MG63 (cell line): ENCODE measurements around the gene BCAR3. TPM values are rescaled to one million over a fixed set of nuclear protein-coding genes. Genes with fewer than 3 reads are reported as not detected.
"Not testable (repeated sequence)": the region's sequence is repeated elsewhere in the genome, so short reads cannot be mapped to it uniquely, and the experiment has no call there.

Experiments
- DNase-seq: peaks from one replicate; pipeline ENCODE4 v3.0.0-alpha.2; 2020
- H3K27me3 ChIP-seq: fragments of 250-450 bp; sonication (Bioruptor Pico); 2 replicates; pipeline ENCODE4 v1.5.1; 2020; ENCODE audit warnings: mild to moderate bottlenecking, moderate library complexity
- H3K36me3 ChIP-seq: fragments of 250-450 bp; sonication (Bioruptor Pico); 2 replicates; pipeline ENCODE4 v1.5.1; 2020; ENCODE audit warnings: mild to moderate bottlenecking, moderate library complexity
- H3K4me3 ChIP-seq: fragments of 250-450 bp; sonication (Bioruptor Pico); 2 replicates; pipeline ENCODE4 v1.5.1; 2020; ENCODE audit warnings: mild to moderate bottlenecking, moderate library complexity
- H3K9me3 ChIP-seq: fragments of 250-450 bp; sonication (Bioruptor Pico); 2 replicates; pipeline ENCODE4 v1.5.1; 2020; ENCODE audit warnings: mild to moderate bottlenecking, moderate library complexity
- total RNA-seq: library from RNA; depleted of rRNA; stranded (reverse); fragments of >200 nt; shearing (Covaris generic); gene quantifications from 2 replicates; pipeline ENCODE4 v1.2.3, GENCODE V29; 2014; ENCODE audit warnings: low replicate concordance

The BCAR3 gene
- total RNA-seq, 1 experiment from 2014 or later: 26.0 TPM

DNA sequence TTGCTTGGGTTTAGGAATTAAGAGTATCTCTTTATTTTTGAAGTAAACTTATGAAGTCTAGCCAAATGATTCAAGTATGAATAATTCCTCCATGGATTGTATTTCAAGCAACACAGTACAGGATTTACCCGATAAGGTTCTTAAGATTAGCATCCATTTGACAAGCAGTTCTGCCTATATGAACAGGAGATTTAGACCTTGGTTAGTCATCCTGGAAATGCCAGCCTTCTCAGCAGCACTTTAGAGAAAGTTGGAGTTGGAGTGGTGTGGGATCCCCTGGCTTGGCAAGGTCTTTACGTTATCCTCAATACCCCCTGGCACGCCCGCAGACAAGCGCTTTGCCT is 1.6 kb downstream of the BCAR3 start:
- DNase-seq: peak; percentile 73
- peak overlapping the region; percentile 70 for H3K4me3 ChIP-seq
- H3K27me3 ChIP-seq: no peaks in the 10 kb centered on the region
- no peaks in the 10 kb centered on the region for H3K9me3 ChIP-seq
- peaks cover 20% of the 10 kb centered on the region for H3K36me3 ChIP-seq

DNA sequence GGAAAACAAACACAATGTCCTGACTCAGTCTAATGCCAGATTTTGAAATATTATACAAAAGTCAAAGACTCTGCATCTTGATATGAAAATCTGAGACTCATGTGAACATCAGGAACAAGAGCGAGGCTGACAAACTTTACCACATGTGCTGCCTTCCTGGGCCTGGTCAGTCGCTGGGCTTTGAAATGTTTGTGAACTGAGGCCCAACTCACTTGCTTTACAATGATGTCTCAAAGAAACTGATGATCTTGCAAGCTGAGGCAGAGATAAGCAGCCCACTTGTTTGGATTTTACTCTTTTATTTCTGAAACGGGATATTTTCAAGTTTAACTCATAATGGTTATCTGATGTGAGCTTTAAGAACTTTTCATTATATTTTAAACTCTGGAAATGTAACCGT is 2.1 kb downstream of the BCAR3 start:
- no peaks in the 10 kb centered on the region for H3K27me3 ChIP-seq
- no peak for DNase-seq
- peaks cover 24% of the 10 kb centered on the region for H3K36me3 ChIP-seq
- H3K4me3 ChIP-seq: peak overlapping the region; percentile 70
- H3K9me3 ChIP-seq: no peaks in the 10 kb centered on the region

DNA sequence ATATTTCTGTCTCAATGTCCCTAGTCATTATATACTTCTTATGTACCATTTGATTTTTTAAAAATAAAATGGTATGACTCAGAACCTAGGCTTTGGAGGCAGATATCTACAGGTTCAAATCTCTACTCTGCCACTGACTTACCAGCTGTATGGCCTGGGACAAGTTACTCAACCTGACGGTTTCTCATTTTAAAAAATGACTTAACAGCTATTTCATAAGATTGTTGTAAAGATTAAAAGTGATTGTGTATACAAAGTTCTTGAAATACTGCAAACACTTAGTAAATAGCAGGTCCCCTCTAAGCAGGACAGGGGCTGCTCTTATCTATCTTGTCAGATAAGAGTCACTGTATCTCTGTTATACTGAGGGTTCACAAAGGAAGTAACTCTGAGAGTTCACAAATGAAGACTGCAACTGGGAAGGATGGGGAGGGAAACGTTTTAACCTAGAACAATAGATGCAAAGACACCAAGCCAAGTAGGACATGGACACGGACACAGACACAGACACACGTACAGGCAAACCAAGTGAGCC is 2.6 kb downstream of the BCAR3 start:
- H3K9me3 ChIP-seq: no peaks in the 10 kb centered on the region
- peaks cover 29% of the 10 kb centered on the region for H3K36me3 ChIP-seq
- H3K27me3 ChIP-seq: no peaks in the 10 kb centered on the region
- no peak for DNase-seq
- no peak overlapping the region for H3K4me3 ChIP-seq

DNA sequence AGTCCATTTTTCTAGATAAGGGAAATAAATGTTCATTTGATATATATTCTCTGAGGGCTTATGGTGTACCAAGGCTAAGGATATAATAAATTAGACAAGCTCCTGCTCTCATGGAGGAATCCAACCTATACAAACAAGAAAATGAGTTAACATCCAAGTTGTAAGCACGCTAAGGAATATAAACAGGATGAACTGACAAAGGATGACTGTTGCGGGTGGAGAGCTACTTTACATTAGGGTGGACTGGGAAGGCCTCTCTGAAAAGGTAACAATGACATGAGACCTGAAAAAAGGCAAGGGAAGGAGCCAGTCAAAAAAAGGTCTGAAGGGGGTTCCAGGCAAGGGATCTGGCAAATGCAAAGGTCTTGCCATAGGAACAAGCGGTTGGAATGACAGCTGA is 3.1 kb downstream of the BCAR3 start:
- Histone ChIP-seq H3K36me3 (peaks cover 35% of the 10 kb centered on the region), H3K4me3 (no peak overlapping the region), H3K27me3 (no peaks in the 10 kb centered on the region), H3K9me3 (no peaks in the 10 kb centered on the region)
- DNase-seq: no peak

DNA sequence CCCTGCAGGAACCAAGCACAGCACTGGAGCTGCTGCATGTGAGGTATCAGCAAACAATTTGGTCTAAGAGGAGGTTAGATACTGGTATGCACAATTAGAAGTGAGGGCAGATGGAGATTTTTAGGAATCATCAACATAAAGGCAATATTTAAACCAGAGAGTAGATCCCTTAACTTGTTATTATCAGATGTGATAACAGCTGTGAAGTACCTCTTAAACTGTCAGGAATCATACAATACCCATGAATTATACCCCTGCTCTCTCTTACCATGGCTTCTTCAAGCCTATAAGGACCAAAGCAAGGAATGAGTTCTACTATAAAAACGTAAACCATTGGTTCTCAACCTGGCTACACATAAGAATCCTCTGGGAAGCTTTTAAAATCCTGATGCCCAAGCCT is 3.9 kb downstream of the BCAR3 start:
- Histone ChIP-seq H3K9me3 (no peaks in the 10 kb centered on the region), H3K27me3 (no peaks in the 10 kb centered on the region), H3K36me3 (peaks cover 42% of the 10 kb centered on the region), H3K4me3 (no peak overlapping the region)
- DNase-seq: no peak

DNA sequence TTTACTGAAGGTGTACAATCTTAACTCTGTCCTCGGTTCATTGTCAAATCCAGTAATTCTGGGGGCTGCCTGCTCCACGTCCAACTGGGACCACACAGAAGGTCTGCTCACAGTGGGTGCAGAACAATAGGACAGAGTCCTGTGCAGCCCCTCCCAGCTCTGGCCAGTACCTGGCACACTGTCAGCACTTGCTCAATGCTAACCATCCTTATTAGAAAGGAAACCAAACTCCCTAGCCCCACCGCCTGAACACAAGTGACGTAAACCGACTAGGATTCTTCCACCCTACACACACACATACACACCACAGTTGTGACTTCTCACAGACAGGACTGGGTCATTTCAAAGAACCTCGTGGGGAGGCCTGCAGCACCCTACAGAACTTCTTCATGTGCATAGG is 5.2 kb downstream of the BCAR3 start:
- no peak overlapping the region for H3K4me3 ChIP-seq
- H3K36me3 ChIP-seq: peaks cover 48% of the 10 kb centered on the region
- no peaks in the 10 kb centered on the region for H3K9me3 ChIP-seq
- no peak for DNase-seq
- H3K27me3 ChIP-seq: no peaks in the 10 kb centered on the region

DNA sequence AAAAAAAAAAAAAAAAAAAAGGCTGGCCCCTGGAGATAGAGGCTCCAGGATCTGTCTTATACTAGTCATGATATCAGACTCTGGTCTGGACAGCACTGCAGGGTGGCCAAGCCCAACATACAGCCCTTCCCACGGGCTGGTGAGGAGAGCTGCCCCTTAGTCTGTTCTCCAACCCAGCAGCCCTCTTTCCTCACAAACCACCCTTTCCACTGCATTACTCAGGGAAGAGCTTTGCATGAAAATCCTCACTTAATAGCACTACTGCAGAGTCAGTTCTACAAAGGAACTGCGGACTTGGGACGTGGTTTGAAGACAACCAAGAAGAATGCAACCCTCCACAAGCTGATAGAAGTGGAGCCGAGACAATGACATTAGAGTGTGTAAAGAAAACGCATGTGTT is 5.7 kb downstream of the BCAR3 start:
- H3K36me3 ChIP-seq: peaks cover 52% of the 10 kb centered on the region
- H3K4me3 ChIP-seq: no peak overlapping the region
- no peaks in the 10 kb centered on the region for H3K27me3 ChIP-seq
- no peaks in the 10 kb centered on the region for H3K9me3 ChIP-seq
- DNase-seq: no peak

DNA sequence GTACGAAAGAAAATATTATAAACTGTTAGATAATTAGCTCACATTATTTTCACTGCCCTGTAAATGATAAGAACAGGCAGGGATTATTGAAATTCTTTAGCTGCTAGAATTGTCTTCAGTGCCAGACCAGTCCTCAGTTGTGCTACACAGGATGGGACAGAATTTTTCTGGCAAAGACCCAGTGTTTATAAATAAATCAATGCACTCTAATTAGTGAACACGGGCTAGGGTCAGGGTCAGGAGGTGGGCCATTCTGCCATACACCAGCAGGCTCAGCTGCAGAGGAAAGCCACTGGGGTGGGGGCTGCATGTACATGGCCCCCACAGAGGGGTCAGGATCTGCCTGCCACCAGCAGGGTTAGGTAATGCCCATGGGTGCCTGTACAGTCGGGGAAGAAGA is 6.4 kb downstream of the BCAR3 start:
- DNase-seq: no peak
- Histone ChIP-seq H3K9me3 (no peaks in the 10 kb centered on the region), H3K36me3 (peaks cover 52% of the 10 kb centered on the region), H3K27me3 (no peaks in the 10 kb centered on the region), H3K4me3 (no peak overlapping the region)

DNA sequence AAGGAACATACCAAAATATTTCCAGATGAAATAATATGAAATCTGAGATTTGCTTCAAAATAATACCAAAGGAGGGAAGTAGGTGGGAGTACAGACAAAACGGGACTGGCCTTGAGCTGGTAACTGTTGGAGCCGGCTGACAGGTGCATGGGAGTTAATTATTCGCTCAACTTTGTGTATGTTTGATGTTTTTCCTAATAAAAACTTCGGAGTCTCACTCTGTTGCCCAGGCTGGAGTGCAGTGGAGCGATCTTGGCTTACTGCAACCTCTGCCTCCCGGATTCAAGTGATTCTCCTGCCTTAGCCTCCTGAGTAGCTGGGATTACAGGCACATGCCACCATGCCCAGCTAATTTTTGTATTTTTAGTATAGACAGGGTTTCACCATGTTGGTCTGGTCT is 7.6 kb downstream of the BCAR3 start:
- not testable (repeated sequence) for H3K27me3 ChIP-seq, H3K4me3 ChIP-seq, H3K9me3 ChIP-seq, DNase-seq
- H3K36me3 ChIP-seq: peaks cover 57% of the 10 kb centered on the region

DNA sequence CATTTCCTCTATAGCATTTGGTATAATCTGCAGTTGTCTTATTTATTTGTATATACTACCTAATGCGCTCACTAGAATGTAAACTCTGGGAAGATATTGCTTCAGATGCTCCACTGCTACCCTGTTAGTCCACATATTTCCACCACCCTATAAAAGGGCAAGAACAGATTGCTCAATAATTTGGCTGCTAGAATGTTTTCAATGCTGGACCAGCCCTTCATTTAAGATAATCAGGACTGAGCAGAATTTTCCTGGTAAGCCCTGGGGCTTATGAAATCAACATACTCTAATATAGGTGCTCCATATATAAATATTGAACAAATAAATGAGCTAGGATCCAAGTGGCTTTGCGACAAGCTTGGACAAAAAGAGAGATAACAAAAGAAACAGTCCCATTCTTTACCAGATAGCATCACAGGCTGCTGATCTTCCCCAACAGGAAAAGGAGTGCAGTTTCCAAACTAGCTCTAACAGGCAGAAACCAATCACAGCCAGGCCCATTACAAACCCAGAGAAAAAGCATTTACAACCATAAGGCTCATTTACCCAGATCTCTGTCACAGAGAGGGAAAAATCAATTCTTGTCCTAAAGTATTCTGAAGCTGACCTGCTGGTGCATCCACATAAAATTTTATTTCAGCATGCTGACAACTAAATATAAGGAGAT is 8.3 kb downstream of the BCAR3 start:
- Histone ChIP-seq H3K9me3 (no peaks in the 10 kb centered on the region), H3K4me3 (no peak overlapping the region), H3K27me3 (no peaks in the 10 kb centered on the region), H3K36me3 (peaks cover 63% of the 10 kb centered on the region)
- DNase-seq: no peak

DNA sequence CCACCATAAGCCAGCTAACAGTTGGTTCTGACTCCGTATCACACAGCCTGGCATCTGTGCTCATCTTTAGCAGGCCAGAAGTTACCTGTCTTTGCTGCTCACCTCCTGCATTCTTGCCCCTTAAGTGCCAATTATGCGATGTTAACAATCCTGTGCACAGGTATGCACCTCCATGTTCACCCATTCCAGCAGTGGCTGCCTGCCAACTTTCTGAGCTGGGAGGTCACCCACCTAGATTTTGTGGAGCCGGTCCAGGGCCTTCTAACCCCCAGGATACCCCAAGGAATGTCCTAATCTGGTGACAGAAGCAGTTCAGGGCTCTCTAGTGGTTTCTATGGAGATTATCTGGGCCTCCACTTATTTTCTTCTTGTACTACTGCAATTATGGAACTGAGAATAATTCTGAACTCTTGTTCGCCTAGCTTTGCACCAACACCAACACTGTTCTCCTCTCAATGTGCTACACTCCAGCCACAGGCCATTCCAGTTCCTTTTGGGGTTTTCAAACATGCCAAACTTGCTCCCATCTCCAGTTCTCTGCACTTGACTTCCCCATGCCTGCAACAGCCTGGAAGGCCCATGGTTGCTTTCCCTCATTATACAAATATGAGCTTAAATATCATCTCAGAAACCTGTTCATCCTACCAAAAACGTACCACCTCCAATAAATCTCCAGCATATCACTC is 9.0 kb downstream of the BCAR3 start:
- H3K4me3 ChIP-seq: no peak overlapping the region
- no peaks in the 10 kb centered on the region for H3K9me3 ChIP-seq
- no peak for DNase-seq
- peaks cover 60% of the 10 kb centered on the region for H3K36me3 ChIP-seq
- H3K27me3 ChIP-seq: no peaks in the 10 kb centered on the region

DNA sequence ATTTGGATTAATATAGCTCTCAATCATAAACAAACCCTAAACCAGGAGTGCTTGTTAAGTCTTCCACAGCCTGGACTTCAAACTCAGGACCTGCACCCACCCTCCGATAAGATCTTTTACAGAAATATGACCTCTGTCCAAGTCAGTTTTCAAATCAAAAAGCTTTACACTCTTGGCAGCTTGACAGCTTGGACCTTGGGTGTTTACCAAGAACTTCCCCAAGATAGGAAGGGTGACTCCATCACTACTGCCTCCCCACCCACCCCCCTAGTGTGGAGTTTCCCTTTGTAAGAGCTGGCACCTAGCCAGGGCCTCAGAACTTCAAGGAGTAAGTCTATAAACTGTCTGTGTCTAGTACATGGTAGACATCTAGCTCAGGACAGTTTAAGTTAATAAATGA is 9.6 kb downstream of the BCAR3 start:
- no peaks in the 10 kb centered on the region for H3K27me3 ChIP-seq
- DNase-seq: peak; percentile 71
- H3K36me3 ChIP-seq: peaks cover 60% of the 10 kb centered on the region
- no peak overlapping the region for H3K4me3 ChIP-seq
- no peaks in the 10 kb centered on the region for H3K9me3 ChIP-seq

DNA sequence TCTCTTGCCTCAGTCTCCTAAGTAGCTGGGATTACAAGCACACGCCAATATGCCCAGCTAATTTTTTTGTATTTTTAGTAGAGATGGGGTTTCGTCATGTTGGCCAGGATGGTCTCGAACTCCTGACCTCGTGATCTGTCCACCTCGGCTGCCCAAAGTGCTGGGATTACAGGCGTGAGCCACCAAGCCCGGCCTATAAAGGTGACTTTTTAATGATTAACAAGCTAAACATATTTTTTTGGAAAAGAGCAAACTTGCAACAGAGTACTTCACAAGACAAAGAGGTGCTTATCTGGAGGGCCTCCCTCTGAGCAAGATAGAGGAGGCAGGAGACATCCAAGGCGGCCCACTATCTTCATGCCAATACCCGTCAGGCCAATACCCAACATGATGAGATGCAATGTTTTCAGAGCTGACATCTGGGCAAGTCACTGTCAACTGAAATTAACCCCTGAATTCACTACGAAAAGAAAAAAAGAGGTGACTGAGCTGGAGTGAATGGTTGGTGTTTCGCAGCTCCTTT is 10.5 kb downstream of the BCAR3 start:
- Histone ChIP-seq H3K36me3 (peaks cover 60% of the 10 kb centered on the region), H3K27me3 (no peaks in the 10 kb centered on the region), H3K9me3 (no peaks in the 10 kb centered on the region), H3K4me3 (no peak overlapping the region)
- DNase-seq: no peak

DNA sequence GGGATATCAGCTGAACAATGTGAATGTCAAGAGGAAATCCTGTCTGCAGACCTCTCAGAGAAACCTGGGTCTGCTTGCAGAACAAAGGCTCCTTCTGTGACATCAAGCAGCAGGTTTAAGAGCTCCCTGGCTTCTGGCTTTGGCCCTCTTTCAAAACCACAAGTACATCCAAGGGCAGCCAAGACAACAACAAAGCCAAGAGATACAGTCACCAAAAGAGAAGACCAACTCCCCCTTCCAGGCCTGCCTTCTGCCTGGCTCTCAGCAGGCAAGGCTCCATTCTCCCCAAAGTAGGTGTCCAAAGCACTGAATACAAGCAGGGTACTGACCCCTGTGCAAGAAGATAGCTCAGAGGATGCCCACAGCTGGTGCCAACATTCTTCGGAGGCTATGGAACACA is 11.5 kb downstream of the BCAR3 start:
- Histone ChIP-seq H3K9me3 (no peaks in the 10 kb centered on the region), H3K36me3 (peaks cover 57% of the 10 kb centered on the region), H3K27me3 (no peaks in the 10 kb centered on the region), H3K4me3 (no peak overlapping the region)
- DNase-seq: peak; percentile 70

DNA sequence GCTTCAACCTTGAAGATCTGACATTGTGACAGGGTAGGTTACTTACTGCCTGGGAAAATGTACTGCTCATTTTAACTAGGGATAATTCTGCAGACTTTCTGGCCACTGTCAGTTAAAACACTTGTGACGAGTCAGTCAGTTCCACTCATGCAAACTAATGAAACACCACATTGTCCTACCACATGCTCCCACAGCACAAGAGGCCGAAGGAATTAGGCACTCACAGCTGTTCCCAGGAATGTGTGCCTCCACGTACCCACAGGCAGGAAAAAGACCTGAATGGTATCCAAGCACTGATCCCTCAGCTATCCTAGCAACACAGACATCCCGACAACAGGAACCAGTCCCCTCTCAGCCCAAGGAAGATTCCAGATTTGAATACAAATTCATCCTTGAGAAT is 12.3 kb downstream of the BCAR3 start:
- no peak for DNase-seq
- Histone ChIP-seq H3K4me3 (no peak overlapping the region), H3K36me3 (peaks cover 52% of the 10 kb centered on the region), H3K9me3 (no peaks in the 10 kb centered on the region), H3K27me3 (no peaks in the 10 kb centered on the region)

DNA sequence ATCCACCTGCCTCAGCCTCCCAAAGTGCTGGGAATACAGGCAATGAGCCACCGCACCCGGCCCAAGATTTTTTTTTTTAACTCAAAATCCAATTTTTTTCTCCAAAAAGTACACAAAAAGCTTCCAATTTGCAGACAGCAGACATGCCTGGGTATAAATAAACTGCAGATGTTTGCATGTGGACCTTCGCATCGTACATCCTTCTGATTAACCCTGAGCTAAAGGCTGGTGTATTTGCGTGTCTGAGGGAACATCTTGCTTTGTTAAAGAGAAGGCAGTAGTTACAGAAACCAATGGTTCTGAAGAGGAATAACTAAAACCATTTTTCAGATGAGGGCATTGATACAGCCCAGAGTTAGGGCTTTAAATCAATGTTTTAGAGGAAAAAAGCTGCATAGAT is 12.7 kb downstream of the BCAR3 start:
- Histone ChIP-seq H3K4me3 (no peak overlapping the region), H3K9me3 (no peaks in the 10 kb centered on the region), H3K27me3 (no peaks in the 10 kb centered on the region), H3K36me3 (peaks cover 48% of the 10 kb centered on the region)
- DNase-seq: no peak

DNA sequence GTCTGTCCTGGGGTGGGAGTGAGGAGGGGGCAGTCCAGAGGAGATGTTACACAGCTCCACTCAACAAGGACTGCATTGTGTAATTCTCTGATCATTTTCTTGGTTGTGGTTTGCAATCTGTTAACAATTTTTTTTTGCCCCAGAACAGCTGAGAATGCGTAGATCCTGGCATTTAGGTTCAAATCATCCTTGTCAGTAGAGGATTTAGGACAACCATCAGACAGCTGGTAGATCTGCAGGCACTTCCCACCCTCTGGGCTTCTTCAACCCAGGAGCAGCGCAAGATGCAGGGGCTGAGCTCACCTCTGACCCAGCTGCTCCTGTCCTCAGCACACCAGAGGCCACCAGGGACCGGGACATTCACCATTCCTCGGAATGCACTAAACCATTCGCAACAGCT is 13.5 kb downstream of the BCAR3 start:
- DNase-seq: no peak
- Histone ChIP-seq H3K27me3 (no peaks in the 10 kb centered on the region), H3K9me3 (no peaks in the 10 kb centered on the region), H3K36me3 (peaks cover 45% of the 10 kb centered on the region), H3K4me3 (no peak overlapping the region)

DNA sequence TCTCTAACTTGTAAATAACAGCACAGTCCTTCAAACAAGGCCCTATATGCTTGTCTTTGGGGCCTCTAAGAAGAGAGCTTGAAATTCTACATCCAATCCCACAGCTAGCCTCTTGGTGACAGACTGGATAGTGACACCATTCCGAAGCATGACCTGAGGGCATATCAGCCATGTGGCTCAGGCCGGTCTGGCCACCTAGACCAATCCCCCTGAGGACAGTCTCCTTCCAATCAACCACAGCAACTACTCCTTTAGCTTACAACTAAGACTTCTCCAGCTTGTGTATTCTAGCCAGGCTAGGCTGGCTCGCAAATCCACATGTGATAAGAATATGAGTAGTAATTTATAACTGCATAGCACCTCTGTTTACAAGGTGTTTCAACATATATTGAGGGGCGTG is 14.0 kb downstream of the BCAR3 start:
- DNase-seq: no peak
- H3K4me3 ChIP-seq: no peak overlapping the region
- no peaks in the 10 kb centered on the region for H3K9me3 ChIP-seq
- H3K27me3 ChIP-seq: no peaks in the 10 kb centered on the region
- peaks cover 41% of the 10 kb centered on the region for H3K36me3 ChIP-seq
